Measurements from ENCODE around the gene ABCD2.

ABCD2 gene

GRCh38 chr12:39575498-39575875 lies 44.1 kb downstream of the ABCD2 start:
- TF ChIP-seq TEAD4 (IDR thresholded peaks at IDR 0.05) (no peak), TCF12 (IDR thresholded peaks at IDR 0.05; ENCODE audit: low read depth) (no peak), RAD21 (IDR thresholded peaks at IDR 0.05; ENCODE audit: low read depth) (no peak), EP300 (IDR thresholded peaks at IDR 0.05; ENCODE audit: borderline replicate concordance) (no peak), USF1 (IDR thresholded peaks at IDR 0.05) (no peak), MAX (IDR thresholded peaks at IDR 0.05) (no peak), CEBPB (IDR thresholded peaks at IDR 0.05) (no peak), YY1 (IDR thresholded peaks at IDR 0.05; ENCODE audit: low read depth) (no peak), REST (IDR thresholded peaks at IDR 0.05; ENCODE audit: low read depth) (no peak), CREB1 (IDR thresholded peaks at IDR 0.05; ENCODE audit: low read depth) (no peak), EGR1 (IDR thresholded peaks at IDR 0.05) (no peak), ZBTB7A (IDR thresholded peaks at IDR 0.05; ENCODE audit: low read depth) (no peak), TAF1 (IDR thresholded peaks at IDR 0.05; ENCODE audit: low read depth) (no peak), NFIC (IDR thresholded peaks at IDR 0.05) (no peak), FOXM1 (IDR thresholded peaks at IDR 0.05; ENCODE audit: borderline replicate concordance, low read depth) (no peak)

- TF ChIP-seq TEAD4 (IDR thresholded peaks at IDR 0.05) = no peak
- TF ChIP-seq USF1 (IDR thresholded peaks at IDR 0.05) = no peak
- no peak for TF ChIP-seq MAX (IDR thresholded peaks at IDR 0.05)
- TF ChIP-seq FOXM1 (IDR thresholded peaks at IDR 0.05; ENCODE audit: borderline replicate concordance, low read depth) = no peak
- TF ChIP-seq EGR1 (IDR thresholded peaks at IDR 0.05) = no peak
- TF ChIP-seq TCF12 (IDR thresholded peaks at IDR 0.05; ENCODE audit: low read depth) = no peak
- TF ChIP-seq TAF1 (IDR thresholded peaks at IDR 0.05; ENCODE audit: low read depth) = no peak
- TF ChIP-seq RAD21 (IDR thresholded peaks at IDR 0.05; ENCODE audit: low read depth) = no peak
- TF ChIP-seq CEBPB (IDR thresholded peaks at IDR 0.05) = no peak
- TF ChIP-seq REST (IDR thresholded peaks at IDR 0.05; ENCODE audit: low read depth) = no peak
- no peak for TF ChIP-seq NFIC (IDR thresholded peaks at IDR 0.05)
- TF ChIP-seq ZBTB7A (IDR thresholded peaks at IDR 0.05; ENCODE audit: low read depth) = no peak
- no peak for TF ChIP-seq CREB1 (IDR thresholded peaks at IDR 0.05; ENCODE audit: low read depth)
- no peak for TF ChIP-seq YY1 (IDR thresholded peaks at IDR 0.05; ENCODE audit: low read depth)
- TF ChIP-seq EP300 (IDR thresholded peaks at IDR 0.05; ENCODE audit: borderline replicate concordance) = no peak
These were observed 44.7 kb downstream of the ABCD2 start for GRCh38 chr12:39574785-39575497.

- no peak for TF ChIP-seq TAF1 (IDR thresholded peaks at IDR 0.05; ENCODE audit: low read depth)
- no peak for TF ChIP-seq NFIC (IDR thresholded peaks at IDR 0.05)
- TF ChIP-seq FOXM1 (IDR thresholded peaks at IDR 0.05; ENCODE audit: borderline replicate concordance, low read depth) = no peak
- TF ChIP-seq USF1 (IDR thresholded peaks at IDR 0.05) = no peak
- TF ChIP-seq RAD21 (IDR thresholded peaks at IDR 0.05; ENCODE audit: low read depth) = no peak
- no peak for TF ChIP-seq MAX (IDR thresholded peaks at IDR 0.05)
- no peak for TF ChIP-seq TEAD4 (IDR thresholded peaks at IDR 0.05)
- no peak for TF ChIP-seq CEBPB (IDR thresholded peaks at IDR 0.05)
These were observed 45.2 kb downstream of the ABCD2 start for GRCh38 chr12:39574378-39574777.

- no peak for TF ChIP-seq RAD21 (IDR thresholded peaks at IDR 0.05; ENCODE audit: low read depth)
- TF ChIP-seq CEBPB (IDR thresholded peaks at IDR 0.05) = no peak
- no peak for TF ChIP-seq TEAD4 (IDR thresholded peaks at IDR 0.05)
- TF ChIP-seq EGR1 (IDR thresholded peaks at IDR 0.05) = no peak
- no peak for TF ChIP-seq YY1 (IDR thresholded peaks at IDR 0.05; ENCODE audit: low read depth)
- TF ChIP-seq NFIC (IDR thresholded peaks at IDR 0.05) = no peak
- TF ChIP-seq CREB1 (IDR thresholded peaks at IDR 0.05; ENCODE audit: low read depth) = no peak
- TF ChIP-seq ZBTB7A (IDR thresholded peaks at IDR 0.05; ENCODE audit: low read depth) = no peak
- no peak for TF ChIP-seq REST (IDR thresholded peaks at IDR 0.05; ENCODE audit: low read depth)
- no peak for TF ChIP-seq FOXM1 (IDR thresholded peaks at IDR 0.05; ENCODE audit: borderline replicate concordance, low read depth)
- no peak for TF ChIP-seq EP300 (IDR thresholded peaks at IDR 0.05; ENCODE audit: borderline replicate concordance)
- no peak for TF ChIP-seq TAF1 (IDR thresholded peaks at IDR 0.05; ENCODE audit: low read depth)
- TF ChIP-seq TCF12 (IDR thresholded peaks at IDR 0.05; ENCODE audit: low read depth) = no peak
These were observed 45.6 kb downstream of the ABCD2 start for GRCh38 chr12:39573971-39574370.
